Smooth muscle cell (in vitro differentiated cells): Measurements from ENCODE around the gene TRMU. TPM values are rescaled to one million over a fixed set of nuclear protein-coding genes. Genes with fewer than 3 reads are reported as not detected.

Source experiments
- DNase-seq: peaks from one replicate; lab custom pipeline; 2025; ENCODE audit not compliant: unreplicated experiment; lab: John Stamatoyannopoulos, UW
- H2AFZ ChIP-seq: fragments of 200-600 bp; sonication (generic); 2 replicates; pipeline ENCODE4 v1.6.0; 2016; ENCODE audit warnings: antibody characterized with exemption, low read depth, mild to moderate bottlenecking
- H3F3A ChIP-seq: fragments of 200-600 bp; sonication (generic); 2 replicates; pipeline ENCODE4 v1.6.0; 2017; ENCODE audit warnings: antibody characterized with exemption, low read depth
- H3K27ac ChIP-seq: fragments of 200-600 bp; sonication (generic); 2 replicates; pipeline ENCODE4 v1.5.1; 2016; ENCODE audit warnings: low read depth, mild to moderate bottlenecking
- H3K27me3 ChIP-seq: fragments of 200-600 bp; sonication (generic); 2 replicates; pipeline ENCODE4 v1.6.1; 2016; ENCODE audit warnings: low read depth, mild to moderate bottlenecking
- H3K36me3 ChIP-seq: fragments of 200-600 bp; sonication (generic); 2 replicates; pipeline ENCODE4 v1.5.1; 2016; ENCODE audit warnings: low read depth
- H3K4me1 ChIP-seq: fragments of 200-600 bp; sonication (generic); 2 replicates; pipeline ENCODE4 v1.5.1; 2016; ENCODE audit warnings: low read depth
- H3K4me2 ChIP-seq: fragments of 200-600 bp; sonication (generic); 2 replicates; pipeline ENCODE4 v1.6.0; 2016; ENCODE audit warnings: mild to moderate bottlenecking
- H3K4me3 ChIP-seq: fragments of 200-600 bp; sonication (generic); 2 replicates; pipeline ENCODE4 v1.5.1; 2016; ENCODE audit warnings: mild to moderate bottlenecking
- H3K79me2 ChIP-seq: fragments of 200-600 bp; sonication (generic); 2 replicates; pipeline ENCODE4 v1.6.0; 2016; ENCODE audit warnings: low read depth, mild to moderate bottlenecking
- H3K9ac ChIP-seq: fragments of 200-600 bp; sonication (generic); 2 replicates; pipeline ENCODE4 v1.6.0; 2016; ENCODE audit warnings: low read depth
- H3K9me3 ChIP-seq: fragments of 200-600 bp; sonication (generic); replicated peaks from 2 replicates; pipeline ENCODE4 v1.5.1; 2016; ENCODE audit warnings: low read depth
- H4K20me1 ChIP-seq: fragments of 200-600 bp; sonication (generic); 2 replicates; pipeline ENCODE4 v1.6.0; 2016; ENCODE audit warnings: low read depth
- WGBS: methylation state at CpG from one replicate; pipeline ENCODE4 v1.1.7; 2016; ENCODE audit warnings: low lambda C conversion rate; 5-methylcytosine and 5-hydroxymethylcytosine counted together
- polyA plus RNA-seq: library from polyadenylated mRNA; unstranded; fragments of >200 nt; fragmentation: Nextera tagmentation; extraction: Ambion mirVana; gene quantifications from 2 replicates; pipeline ENCODE4 v1.2.1, GENCODE V29; 2016
- total RNA-seq: library from RNA; depleted of rRNA; stranded (reverse); fragments of >200 nt; gene quantifications from 2 replicates; pipeline ENCODE4 v1.2.3, GENCODE V29; 2014
- TF ChIP-seq, protein P1 (sequence below): fragments of 200-600 bp; sonication (generic); IDR thresholded peaks from 2 replicates; pipeline ENCODE4 v1.5.1; 2017; ENCODE audit warnings: borderline replicate concordance, mild to moderate bottlenecking, antibody characterized with exemption; ENCODE audit not compliant: insufficient read depth, poor library complexity, severe bottlenecking

The TRMU gene
- total and polyA plus RNA-seq, 2 experiments from 2014 or later, result 15.8 to 20.5 TPM

DNA sequence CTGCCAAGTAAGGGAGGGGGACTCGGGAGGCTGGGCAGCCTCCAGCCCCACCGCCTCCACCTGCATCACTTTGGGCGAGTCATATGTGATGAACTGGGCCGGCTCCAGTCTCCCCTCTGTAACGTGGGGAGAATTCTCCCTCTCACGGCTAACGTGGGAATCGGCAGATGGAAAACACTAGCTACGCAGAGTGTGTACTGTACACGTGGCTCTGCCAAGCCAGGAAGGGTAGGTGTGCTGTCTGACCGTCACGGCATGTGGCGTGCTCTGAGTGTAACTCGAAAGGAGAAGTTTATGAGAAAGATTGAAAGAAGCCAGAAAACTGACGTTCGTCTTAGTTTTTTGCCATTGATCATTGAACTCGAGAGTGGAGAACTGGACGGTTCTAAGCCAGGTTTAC, 13.7 kb downstream of the TRMU start:
- H2AFZ ChIP-seq, result no peak overlapping the region
- no peak overlapping the region for H3K4me2 ChIP-seq
- H3K9ac ChIP-seq, result no peak overlapping the region
- 94% methylated on average over 18 of the region's 18 CpGs for WGBS
- TF ChIP-seq, protein P1, sequence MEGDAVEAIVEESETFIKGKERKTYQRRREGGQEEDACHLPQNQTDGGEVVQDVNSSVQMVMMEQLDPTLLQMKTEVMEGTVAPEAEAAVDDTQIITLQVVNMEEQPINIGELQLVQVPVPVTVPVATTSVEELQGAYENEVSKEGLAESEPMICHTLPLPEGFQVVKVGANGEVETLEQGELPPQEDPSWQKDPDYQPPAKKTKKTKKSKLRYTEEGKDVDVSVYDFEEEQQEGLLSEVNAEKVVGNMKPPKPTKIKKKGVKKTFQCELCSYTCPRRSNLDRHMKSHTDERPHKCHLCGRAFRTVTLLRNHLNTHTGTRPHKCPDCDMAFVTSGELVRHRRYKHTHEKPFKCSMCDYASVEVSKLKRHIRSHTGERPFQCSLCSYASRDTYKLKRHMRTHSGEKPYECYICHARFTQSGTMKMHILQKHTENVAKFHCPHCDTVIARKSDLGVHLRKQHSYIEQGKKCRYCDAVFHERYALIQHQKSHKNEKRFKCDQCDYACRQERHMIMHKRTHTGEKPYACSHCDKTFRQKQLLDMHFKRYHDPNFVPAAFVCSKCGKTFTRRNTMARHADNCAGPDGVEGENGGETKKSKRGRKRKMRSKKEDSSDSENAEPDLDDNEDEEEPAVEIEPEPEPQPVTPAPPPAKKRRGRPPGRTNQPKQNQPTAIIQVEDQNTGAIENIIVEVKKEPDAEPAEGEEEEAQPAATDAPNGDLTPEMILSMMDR, result no peak
- H3K27me3 ChIP-seq, result no peaks in the 10 kb centered on the region
- H3F3A ChIP-seq, result no peaks in the 10 kb centered on the region
- no peaks in the 10 kb centered on the region for H3K79me2 ChIP-seq
- peaks cover 7% of the 10 kb centered on the region for H3K36me3 ChIP-seq
- peaks cover 65% of the 10 kb centered on the region for H4K20me1 ChIP-seq
- H3K4me3 ChIP-seq, result no peak overlapping the region
- H3K4me1 ChIP-seq, result no peaks in the 10 kb centered on the region
- DNase-seq, result no peak
- H3K9me3 ChIP-seq, result no peaks in the 10 kb centered on the region
- H3K27ac ChIP-seq, result no peak overlapping the region

DNA sequence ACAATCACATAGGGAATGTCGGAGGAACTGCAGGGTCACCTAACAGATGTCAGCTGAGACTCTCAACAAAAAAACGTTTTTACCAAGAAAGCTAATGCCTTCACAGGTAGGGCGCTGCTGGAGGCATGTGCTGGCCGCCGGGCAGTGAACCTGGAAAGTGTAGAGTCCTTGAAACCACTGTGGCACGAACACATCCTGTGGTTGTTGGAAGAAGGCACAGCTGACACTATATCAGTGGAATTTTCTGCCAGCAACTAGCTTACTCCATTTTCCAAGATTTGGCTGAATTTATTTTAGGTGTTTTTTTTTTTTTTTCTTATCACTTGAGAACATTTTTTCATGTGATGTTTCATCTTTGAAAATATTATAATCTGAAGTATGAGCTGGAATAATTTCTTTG, 14.2 kb downstream of the TRMU start:
- 84% methylated on average over 6 of the region's 6 CpGs for WGBS
- Histone ChIP-seq H3K4me3 (no peak overlapping the region), H2AFZ (no peak overlapping the region), H3K9me3 (no peaks in the 10 kb centered on the region), H3K36me3 (peaks cover 7% of the 10 kb centered on the region), H3K27me3 (no peaks in the 10 kb centered on the region), H3K9ac (no peak overlapping the region), H3K79me2 (no peaks in the 10 kb centered on the region), H3F3A (no peaks in the 10 kb centered on the region), H3K4me1 (no peaks in the 10 kb centered on the region), H3K27ac (no peak overlapping the region), H4K20me1 (peaks cover 65% of the 10 kb centered on the region), H3K4me2 (no peak overlapping the region)
- TF ChIP-seq, protein P1, result no peak
- DNase-seq, result no peak

DNA sequence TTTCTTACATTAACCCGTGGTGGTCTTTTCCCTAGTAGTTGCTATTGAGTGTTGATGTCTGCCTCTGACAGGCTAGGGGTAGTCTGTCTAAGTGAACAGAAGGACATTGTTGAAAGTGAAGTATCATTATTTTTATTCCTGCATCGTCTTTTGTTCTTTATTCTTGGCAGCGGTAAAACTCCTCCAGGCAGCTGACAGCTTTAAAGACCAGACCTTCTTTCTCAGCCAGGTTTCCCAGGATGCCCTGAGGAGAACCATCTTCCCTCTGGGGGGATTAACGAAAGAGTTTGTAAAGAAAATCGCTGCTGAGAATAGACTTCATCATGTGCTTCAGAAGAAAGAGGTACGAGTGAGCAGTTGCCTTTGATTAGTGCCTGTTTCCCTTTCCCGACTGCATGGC, 14.6 kb downstream of the TRMU start:
- no peaks in the 10 kb centered on the region for H3K9me3 ChIP-seq
- no peaks in the 10 kb centered on the region for H3F3A ChIP-seq
- DNase-seq, result no peak
- no peak overlapping the region for H3K27ac ChIP-seq
- TF ChIP-seq, protein P1, result no peak
- H4K20me1 ChIP-seq, result peaks cover 65% of the 10 kb centered on the region
- H3K4me1 ChIP-seq, result no peaks in the 10 kb centered on the region
- H3K27me3 ChIP-seq, result no peaks in the 10 kb centered on the region
- no peak overlapping the region for H2AFZ ChIP-seq
- H3K4me2 ChIP-seq, result no peak overlapping the region
- H3K79me2 ChIP-seq, result no peaks in the 10 kb centered on the region
- WGBS, result 95% methylated on average over 7 of the region's 7 CpGs
- no peak overlapping the region for H3K9ac ChIP-seq
- H3K4me3 ChIP-seq, result no peak overlapping the region
- peaks cover 7% of the 10 kb centered on the region for H3K36me3 ChIP-seq

DNA sequence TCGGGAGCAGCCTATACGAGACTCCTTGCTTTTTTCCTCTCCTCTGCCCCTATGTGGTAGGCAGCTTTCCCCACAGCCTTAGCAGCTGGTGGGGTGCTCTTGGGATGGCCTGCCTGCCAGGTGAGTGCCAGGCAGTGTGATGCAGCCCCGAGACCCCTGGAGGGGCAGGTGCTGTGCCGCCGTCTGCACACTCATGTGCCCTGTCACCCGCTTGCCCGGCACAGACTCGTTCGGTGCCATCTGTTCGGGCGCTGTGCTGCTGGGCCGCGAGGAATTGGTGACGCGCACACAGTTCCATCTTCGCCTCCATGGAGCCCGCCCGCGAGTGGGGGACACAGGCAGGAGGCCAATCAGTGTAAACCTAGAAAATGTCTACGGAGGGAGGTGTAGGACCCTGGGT, 15.1 kb downstream of the TRMU start:
- DNase-seq, result no peak
- Histone ChIP-seq H3K4me1 (no peaks in the 10 kb centered on the region), H3K9ac (no peak overlapping the region), H3K27ac (no peak overlapping the region), H3K9me3 (no peaks in the 10 kb centered on the region), H3K27me3 (no peaks in the 10 kb centered on the region), H3K4me2 (no peak overlapping the region), H4K20me1 (peaks cover 70% of the 10 kb centered on the region), H3K4me3 (no peak overlapping the region), H3K36me3 (peaks cover 7% of the 10 kb centered on the region), H3K79me2 (no peaks in the 10 kb centered on the region), H2AFZ (no peak overlapping the region), H3F3A (no peaks in the 10 kb centered on the region)
- 97% methylated on average over 20 of the region's 20 CpGs for WGBS
- TF ChIP-seq, protein P1, result no peak
